DOHH2 (cell line): Measurements from ENCODE around the gene ZNF473.

Experiments
- CTCF ChIP-seq: fragments of 200-600 bp; sonication (generic); IDR thresholded peaks from one replicate; pipeline ENCODE4 v1.5.1; 2014; ENCODE audit warnings: antibody characterized with exemption, mild to moderate bottlenecking, low read depth, low read length; ENCODE audit not compliant: poor library complexity, severe bottlenecking
- EZH2phosphoT487 ChIP-seq: fragments of 200-600 bp; sonication (generic); IDR thresholded peaks from 2 replicates; pipeline ENCODE4 v1.6.1; 2017; ENCODE audit warnings: borderline replicate concordance, mild to moderate bottlenecking, antibody characterized with exemption, low read length, moderate library complexity, mixed read lengths

- TF ChIP-seq CTCF (no peak), EZH2phosphoT487 (no peak)
Observed at GRCh38 chr19:50058425-50058824, 32.6 kb downstream of the ZNF473 start.
